HepG2 (cell line): ENCODE measurements around the gene TRNP1. TPM values are rescaled to one million over a fixed set of nuclear protein-coding genes. Genes with fewer than 3 reads are reported as not detected.

Source experiments
- ARNT2 ChIP-seq: sonication (generic); formaldehyde crosslinking; IDR thresholded peaks from 2 replicates; pipeline ENCODE4 v1.8.0; 2022; ENCODE audit warnings: mild to moderate bottlenecking, low read depth, missing genetic modification reagents, moderate library complexity
- CREBL2 ChIP-seq: sonication (generic); formaldehyde crosslinking; IDR thresholded peaks from 2 replicates; pipeline ENCODE4 v1.8.1; 2023; ENCODE audit warnings: missing genetic modification reagents, mild to moderate bottlenecking, borderline replicate concordance
- FOXP4 ChIP-seq: sonication (generic); formaldehyde crosslinking; IDR thresholded peaks from 2 replicates; pipeline ENCODE4 v1.4.0; 2020; ENCODE audit warnings: missing genetic modification reagents
- HDAC1 ChIP-seq: sonication (generic); formaldehyde crosslinking; IDR thresholded peaks from 2 replicates; pipeline ENCODE4 v1.5.1; 2020; ENCODE audit warnings: mild to moderate bottlenecking, missing genetic modification reagents
- HNF1A ChIP-seq, 2 experiments: sonication (generic) in 1 of 2; formaldehyde crosslinking in 1 of 2; IDR thresholded peaks; 2 replicates each; pipeline versions ENCODE4 v1.4.0 to v1.6.1; 2016 to 2020; ENCODE audit warnings: borderline replicate concordance in 1 of 2, low read depth in 1 of 2, mild to moderate bottlenecking in 1 of 2, missing genetic modification reagents in 1 of 2
- HNF4G ChIP-seq, 2 experiments: sonication (generic) in 1 of 2; formaldehyde crosslinking in 1 of 2; IDR thresholded peaks; 2 replicates each; pipeline versions ENCODE4 v1.4.0 to v1.6.1; 2011 to 2020; ENCODE audit warnings: borderline replicate concordance in 2 of 2, low read depth in 2 of 2, mild to moderate bottlenecking in 2 of 2, low read length in 1 of 2, missing genetic modification reagents in 1 of 2, moderate library complexity in 1 of 2
- POLR2AphosphoS2 ChIP-seq: IDR thresholded peaks from 2 replicates; pipeline ENCODE4 v1.6.1; 2011; ENCODE audit warnings: low read depth, low read length, improper control_type of control experiment
- SOX6 ChIP-seq, 2 experiments: fragments of 450-650 bp in 1 of 2; sonication (generic) in 1 of 2; formaldehyde crosslinking in 1 of 2; IDR thresholded peaks; 2 replicates each; pipeline versions ENCODE4 v1.4.0 to v1.6.1; 2017 to 2020; ENCODE audit warnings: antibody characterized with exemption in 1 of 2, mild to moderate bottlenecking in 1 of 2, missing genetic modification reagents in 1 of 2
- SSRP1 ChIP-seq: IDR thresholded peaks from 2 replicates; pipeline ENCODE4 v1.6.1; 2016; ENCODE audit warnings: control low read depth
- ZBTB34 ChIP-seq: sonication (generic); formaldehyde crosslinking; IDR thresholded peaks from 2 replicates; pipeline ENCODE4 v1.8.0; 2022; ENCODE audit warnings: mild to moderate bottlenecking, missing genetic modification reagents
- ZNF18 ChIP-seq: sonication (generic); formaldehyde crosslinking; IDR thresholded peaks from 2 replicates; pipeline ENCODE4 v1.8.0; 2022; ENCODE audit warnings: mild to moderate bottlenecking, missing genetic modification reagents; ENCODE audit not compliant: insufficient replicate concordance
- ZNF292 ChIP-seq: sonication (generic); formaldehyde crosslinking; IDR thresholded peaks from 2 replicates; pipeline ENCODE4 v1.8.1; 2022; ENCODE audit warnings: mild to moderate bottlenecking, low read depth, missing genetic modification reagents, borderline replicate concordance
- ZNF329 ChIP-seq: sonication (generic); formaldehyde crosslinking; IDR thresholded peaks from 2 replicates; pipeline ENCODE4 v1.9.0; 2021; ENCODE audit warnings: low read depth, mild to moderate bottlenecking, missing genetic modification reagents
- ZNF512B ChIP-seq: sonication (generic); formaldehyde crosslinking; IDR thresholded peaks from 2 replicates; pipeline ENCODE4 v1.5.1; 2020; ENCODE audit warnings: missing genetic modification reagents, mild to moderate bottlenecking, borderline replicate concordance
- polyA plus RNA-seq, 8 experiments: library from polyadenylated mRNA; depleted of rRNA in 3 of 8; stranded (reverse) in 7 of 8; unstranded in 1 of 8; fragments of >200 nt; fragmentation: Illumina TruSeq in 4 of 8; extraction: Trizol in 4 of 8; gene quantifications; 2 replicates each; pipeline versions ENCODE4 v1.2.1 to v1.2.3, GENCODE V29; 2011 to 2016; ENCODE audit warnings: low read depth in 4 of 8, missing spikeins in 1 of 8, mixed read lengths in 1 of 8; ENCODE audit not compliant: insufficient read depth in 1 of 8
- total RNA-seq, 5 experiments: library from RNA; depleted of rRNA; stranded (reverse); fragments of >200 nt; fragmentation: Illumina TruSeq; extraction: Trizol; gene quantifications; 2 replicates each; pipeline ENCODE4 v1.2.3, GENCODE V29; 2016; ENCODE audit warnings: low read depth in 1 of 5

The TRNP1 gene
- total and polyA plus RNA-seq, 2 of the 13 experiments (the other 11 are each of a cell fraction or from before 2014, with no cell fraction given) = 42.0 to 158 TPM

GRCh38 chr1:26945138-26945537 is 48.4 kb upstream of the TRNP1 start (continued):
- TF ChIP-seq FOXP4 (CRISPR knock-in tag) (peak; percentile 20; the same call in 1 of the 2 replicates), HNF1A (IDR thresholded peaks at IDR 0.05; ENCODE audit: low read depth) (0 out of 2 replicates have a peak, but pooled peaks have one; percentile 29), HNF1A (CRISPR knock-in tag; IDR thresholded peaks at IDR 0.05; ENCODE audit: borderline replicate concordance) (no peak), ZNF18 (peak; percentile 45), HDAC1 (CRISPR knock-in tag) (peak; percentile 66), CREBL2 (CRISPR knock-in tag) (no peak), POLR2AphosphoS2 (no peak), ARNT2 (CRISPR knock-in tag) (0 out of 2 replicates have a peak, but pooled peaks have one; percentile 16), SSRP1 (CRISPR knock-in tag) (0 out of 2 replicates have a peak, but pooled peaks have one; percentile 62), ZNF292 (CRISPR knock-in tag) (0 out of 2 replicates have a peak, but pooled peaks have one; percentile 44), ZNF512B (CRISPR knock-in tag) (peak; percentile 62; the same call in 1 of the 2 replicates), ZNF329 (CRISPR knock-in tag) (0 out of 2 replicates have a peak, but pooled peaks have one; percentile 31), HNF4G (IDR thresholded peaks at IDR 0.05; ENCODE audit: borderline replicate concordance, low read depth, low read length) (peak; percentile 16; the same call in 1 of the 2 replicates), HNF4G (CRISPR knock-in tag; IDR thresholded peaks at IDR 0.05; ENCODE audit: borderline replicate concordance, low read depth) (no peak), SOX6 (IDR thresholded peaks at IDR 0.05) (no peak), SOX6 (CRISPR knock-in tag; IDR thresholded peaks at IDR 0.05) (peak; percentile 41; the same call in 1 of the 2 replicates), ZBTB34 (peak; percentile 94)
